GM12878 (cell line): ENCODE results near the gene GUCA2B. TPM values are rescaled to one million over a fixed set of nuclear protein-coding genes. Genes with fewer than 3 reads are reported as not detected.

Experiments
- ATAC-seq: fragments of 200-7000 bp; cut with Tn5 transposase; 3 replicates; pipeline ENCODE4 v1.9.1; 2020; ENCODE audit warnings: mild to moderate bottlenecking, moderate library complexity
- BruUV-seq: library from RNA; stranded (reverse); fragments of 400-500 nt; replicated peaks from 2 replicates; lab custom pipeline; 2021; lab: Mats Ljungman, UMichigan
- CTCF ChIA-PET: fragments of 300-600 bp; sonication (Branson Sonifier 250); formaldehyde crosslinking; extraction: SDS; loops from one replicate; lab custom pipeline; 2021; ENCODE audit warnings: inconsistent platforms; lab: Yijun Ruan, JAX
- POLR2A ChIA-PET: fragments of 350-600 bp; formaldehyde crosslinking; extraction: SDS; loops from one replicate; lab custom pipeline; 2021; ENCODE audit warnings: inconsistent platforms; lab: Charles Lee
- RAD21 ChIA-PET: fragments of 300-600 bp; sonication (Branson Sonifier 250); formaldehyde crosslinking; loops from one replicate; lab custom pipeline; 2023; ENCODE audit warnings: antibody characterized with exemption; ENCODE audit not compliant: unreplicated experiment; lab: Charles Lee
- SMC1A ChIA-PET: fragments of 300-600 bp; sonication (Branson Sonifier 250); formaldehyde crosslinking; loops from one replicate; lab custom pipeline; 2023; ENCODE audit not compliant: unreplicated experiment, uncharacterized antibody; lab: Charles Lee
- DNase-seq: peaks from one replicate; pipeline ENCODE4 v3.0.0-alpha.2; 2011; ENCODE audit warnings: low read depth, low spot score
- FAIRE-seq: peaks from 3 replicates; lab custom pipeline; 2011; peaks lifted over from hg19 to GRCh38; lab: Jason Lieb, UNC
- H2AFZ ChIP-seq: 2 replicates; pipeline ENCODE4 v1.6.0; 2011; ENCODE audit warnings: low read depth, low read length, control low read depth; ENCODE audit not compliant: control insufficient read depth
- H3K27ac ChIP-seq: 2 replicates; pipeline ENCODE4 v1.5.1; 2011; ENCODE audit warnings: control low read depth; ENCODE audit not compliant: control insufficient read depth, insufficient read depth
- H3K27me3 ChIP-seq, 2 experiments: replicated peaks in 1 of 2; 2 replicates each; pipeline versions ENCODE4 v1.6.0 to v1.6.1; 2011; ENCODE audit warnings: low read length in 1 of 2; ENCODE audit not compliant: control insufficient read depth in 2 of 2, insufficient read depth in 2 of 2
- H3K36me3 ChIP-seq, 2 experiments: 2 replicates each; pipeline ENCODE4 v1.5.1; 2011; ENCODE audit warnings: low read length in 1 of 2; ENCODE audit not compliant: control insufficient read depth in 2 of 2, insufficient read depth in 2 of 2
- H3K4me1 ChIP-seq: 2 replicates; pipeline ENCODE4 v1.6.1; 2011; ENCODE audit warnings: mild to moderate bottlenecking, low read length, moderate library complexity, mixed read lengths; ENCODE audit not compliant: control insufficient read depth, insufficient read depth
- H3K4me2 ChIP-seq: 2 replicates; pipeline ENCODE4 v1.6.0; 2011; ENCODE audit warnings: control low read depth; ENCODE audit not compliant: control insufficient read depth, insufficient read depth
- H3K4me3 ChIP-seq: fragments of 200-600 bp; sonication (generic); 2 replicates; pipeline ENCODE4 v1.5.1; 2016
- H3K79me2 ChIP-seq: 2 replicates; pipeline ENCODE4 v1.6.0; 2011; ENCODE audit warnings: low read length; ENCODE audit not compliant: control insufficient read depth, insufficient read depth
- H3K9ac ChIP-seq: 2 replicates; pipeline ENCODE4 v1.8.0; 2011; ENCODE audit warnings: low read length, control low read depth, mixed read lengths; ENCODE audit not compliant: control insufficient read depth, insufficient read depth
- H3K9me3 ChIP-seq: replicated peaks from 3 replicates; pipeline ENCODE4 v1.5.1; 2011; ENCODE audit warnings: mild to moderate bottlenecking, low read length; ENCODE audit not compliant: control insufficient read depth, insufficient read depth
- H4K20me1 ChIP-seq: 2 replicates; pipeline ENCODE4 v1.6.0; 2011; ENCODE audit not compliant: control insufficient read depth, insufficient read depth
- BRCA1 ChIP-seq: IDR thresholded peaks from 2 replicates; pipeline ENCODE4 v1.6.1; 2011; ENCODE audit warnings: low read depth, low read length, improper control_type of control experiment
- CHD4 ChIP-seq: fragments of 200-600 bp; sonication (generic); IDR thresholded peaks from 2 replicates; pipeline ENCODE4 v1.6.1; 2016; ENCODE audit warnings: mild to moderate bottlenecking
- ETV6 ChIP-seq, 2 experiments: fragments of 450-650 bp in 1 of 2; IDR thresholded peaks in 1 of 2; conservative IDR thresholded peaks in 1 of 2; 2 replicates each; pipeline ENCODE4 v1.6.1; 2014; ENCODE audit warnings: antibody characterized with exemption in 1 of 2, borderline replicate concordance in 1 of 2, low read depth in 1 of 2, mild to moderate bottlenecking in 1 of 2, moderate library complexity in 1 of 2
- FOXK2 ChIP-seq: fragments of 450-650 bp; IDR thresholded peaks from 2 replicates; pipeline ENCODE4 v1.6.1; 2017; ENCODE audit warnings: mild to moderate bottlenecking, moderate library complexity
- IRF4 ChIP-seq: IDR thresholded peaks from 2 replicates; pipeline ENCODE4 v1.6.1; 2011; ENCODE audit warnings: low read depth, low read length
- KAT2A ChIP-seq: conservative IDR thresholded peaks from 2 replicates; pipeline ENCODE4 v1.6.1; 2011; ENCODE audit warnings: low read depth, low read length; ENCODE audit not compliant: control insufficient read depth
- MXI1 ChIP-seq: fragments of 150-350 bp; IDR thresholded peaks from 2 replicates; pipeline ENCODE4 v1.6.1; 2011; ENCODE audit warnings: low read depth, mild to moderate bottlenecking, inconsistent platforms, low read length, improper control_type of control experiment
- POLR2AphosphoS5 ChIP-seq: IDR thresholded peaks from 2 replicates; pipeline ENCODE4 v1.6.1; 2011; ENCODE audit warnings: mild to moderate bottlenecking, low read length, inconsistent platforms
- SPI1 ChIP-seq: IDR thresholded peaks from 2 replicates; pipeline ENCODE4 v1.6.1; 2011; ENCODE audit warnings: low read depth, mild to moderate bottlenecking, low read length, moderate library complexity, borderline replicate concordance; ENCODE audit not compliant: insufficient read depth
- TCF3 ChIP-seq: IDR thresholded peaks from 2 replicates; pipeline ENCODE4 v1.6.1; 2012; ENCODE audit warnings: low read depth, mild to moderate bottlenecking, low read length, borderline replicate concordance; ENCODE audit not compliant: insufficient read depth
- TCF7 ChIP-seq: IDR thresholded peaks from 2 replicates; pipeline ENCODE4 v1.6.1; 2014; ENCODE audit warnings: antibody characterized with exemption, borderline replicate concordance
- YBX1 ChIP-seq: fragments of 450-650 bp; IDR thresholded peaks from 2 replicates; pipeline ENCODE4 v1.6.1; 2016; ENCODE audit warnings: antibody characterized with exemption
- ZNF207 ChIP-seq: fragments of 450-650 bp; IDR thresholded peaks from 2 replicates; pipeline ENCODE4 v1.6.1; 2014; ENCODE audit warnings: antibody characterized with exemption, mild to moderate bottlenecking, borderline replicate concordance
- WGBS: methylation state at CpG from one replicate; pipeline ENCODE4 v1.1.6; 2016; ENCODE audit warnings: low lambda C conversion rate; ENCODE audit not compliant: insufficient replicate concordance, insufficient coverage; ENCODE audit errors: missing lambda C conversion rate; 5-methylcytosine and 5-hydroxymethylcytosine counted together
- in situ Hi-C: fragments of 300-500 bp; cut with MboI; formaldehyde crosslinking; loops from 9 replicates; pipeline ENCODE4 v1.14.3; 2018; ENCODE audit warnings: mixed read lengths
- intact Hi-C: fragments of 100-400 bp; cut with micrococcal nuclease; formaldehyde crosslinking; loops from one replicate; pipeline ENCODE4 v1.14.2; 2022; ENCODE audit not compliant: unreplicated experiment
- polyA plus RNA-seq, 11 experiments: library from polyadenylated mRNA; depleted of rRNA in 4 of 11; unstranded in 6 of 11; stranded (reverse) in 5 of 11; fragments of >200 nt; fragmentation: Nextera tagmentation in 4 of 11; fragmentation: Illumina TruSeq in 1 of 11; extraction: Ambion mirVana in 4 of 11; extraction: Trizol in 1 of 11; gene quantifications; 1 replicate in 1 of 11; 2 replicates in 10 of 11; pipeline versions ENCODE4 v1.2.1 to v1.2.3, GENCODE V29; 2011 to 2016; ENCODE audit warnings: inconsistent platforms in 2 of 11, missing spikeins in 2 of 11, low read depth in 1 of 11
- total RNA-seq, 4 experiments: library from RNA; depleted of rRNA in 3 of 4; stranded (reverse); fragments of >200 nt in 3 of 4; fragmentation: Illumina TruSeq in 1 of 4; extraction: Trizol in 1 of 4; gene quantifications; 2 replicates each; pipeline versions ENCODE4 v1.2.1 to v1.2.3, GENCODE V29; 2013 to 2021
- TF ChIP-seq, protein P1 (sequence below): fragments of 450-650 bp; IDR thresholded peaks from 2 replicates; pipeline ENCODE4 v1.6.1; 2016; ENCODE audit warnings: mild to moderate bottlenecking, moderate library complexity, borderline replicate concordance

Gene GUCA2B
- total and polyA plus RNA-seq, 10 of the 15 experiments (the other 5 are each of a cell fraction or from before 2014, with no cell fraction given) = not detected

- no peak for ATAC-seq
- Histone ChIP-seq H3K9me3 (no peaks in the 10 kb centered on the region), H3K27ac (no peak overlapping the region), H3K79me2 (no peaks in the 10 kb centered on the region), H3K9ac (no peak overlapping the region), H2AFZ (no peak overlapping the region), H3K4me2 (no peak overlapping the region), H3K4me1 (no peaks in the 10 kb centered on the region), H3K4me3 (no peak overlapping the region), H4K20me1 (no peaks in the 10 kb centered on the region), H3K27me3 (no peaks in the 10 kb centered on the region; a peak in 1 of 4 replicates), H3K36me3 (no peaks in the 10 kb centered on the region)
- BruUV-seq = no TSS peak
- ChIA-PET POLR2A (no interaction called here), SMC1A (interaction anchor here (0.5 to 1.0 kb wide), 2 partner anchors 9 to 12 kb away, joined by 3 read pairs; no protein-coding TSS in a partner anchor), CTCF (interaction anchor here (1.0 kb wide), 2 partner anchors 12 to 38 kb away, joined by 3 to 4 read pairs; no protein-coding TSS in a partner anchor), RAD21 (no interaction called here)
- 25% methylated on average over 3 of the region's 3 CpGs for WGBS
- no peak for FAIRE-seq
- no peak for TF ChIP-seq TCF7
- no peak for TF ChIP-seq TCF3
- no peak for TF ChIP-seq MXI1
- TF ChIP-seq KAT2A = no peak
- TF ChIP-seq FOXK2 = no peak
- TF ChIP-seq ETV6 (conservative IDR thresholded peaks at IDR 0.05 in 1 of 2, IDR thresholded peaks at IDR 0.05 in 1 of 2; ENCODE audit: borderline replicate concordance in 1 of 2, low read depth in 1 of 2) = no peak
- TF ChIP-seq ZNF207 = no peak
- no peak for TF ChIP-seq POLR2AphosphoS5
- TF ChIP-seq CHD4 = no peak
- no peak for TF ChIP-seq YBX1
- TF ChIP-seq, protein P1, sequence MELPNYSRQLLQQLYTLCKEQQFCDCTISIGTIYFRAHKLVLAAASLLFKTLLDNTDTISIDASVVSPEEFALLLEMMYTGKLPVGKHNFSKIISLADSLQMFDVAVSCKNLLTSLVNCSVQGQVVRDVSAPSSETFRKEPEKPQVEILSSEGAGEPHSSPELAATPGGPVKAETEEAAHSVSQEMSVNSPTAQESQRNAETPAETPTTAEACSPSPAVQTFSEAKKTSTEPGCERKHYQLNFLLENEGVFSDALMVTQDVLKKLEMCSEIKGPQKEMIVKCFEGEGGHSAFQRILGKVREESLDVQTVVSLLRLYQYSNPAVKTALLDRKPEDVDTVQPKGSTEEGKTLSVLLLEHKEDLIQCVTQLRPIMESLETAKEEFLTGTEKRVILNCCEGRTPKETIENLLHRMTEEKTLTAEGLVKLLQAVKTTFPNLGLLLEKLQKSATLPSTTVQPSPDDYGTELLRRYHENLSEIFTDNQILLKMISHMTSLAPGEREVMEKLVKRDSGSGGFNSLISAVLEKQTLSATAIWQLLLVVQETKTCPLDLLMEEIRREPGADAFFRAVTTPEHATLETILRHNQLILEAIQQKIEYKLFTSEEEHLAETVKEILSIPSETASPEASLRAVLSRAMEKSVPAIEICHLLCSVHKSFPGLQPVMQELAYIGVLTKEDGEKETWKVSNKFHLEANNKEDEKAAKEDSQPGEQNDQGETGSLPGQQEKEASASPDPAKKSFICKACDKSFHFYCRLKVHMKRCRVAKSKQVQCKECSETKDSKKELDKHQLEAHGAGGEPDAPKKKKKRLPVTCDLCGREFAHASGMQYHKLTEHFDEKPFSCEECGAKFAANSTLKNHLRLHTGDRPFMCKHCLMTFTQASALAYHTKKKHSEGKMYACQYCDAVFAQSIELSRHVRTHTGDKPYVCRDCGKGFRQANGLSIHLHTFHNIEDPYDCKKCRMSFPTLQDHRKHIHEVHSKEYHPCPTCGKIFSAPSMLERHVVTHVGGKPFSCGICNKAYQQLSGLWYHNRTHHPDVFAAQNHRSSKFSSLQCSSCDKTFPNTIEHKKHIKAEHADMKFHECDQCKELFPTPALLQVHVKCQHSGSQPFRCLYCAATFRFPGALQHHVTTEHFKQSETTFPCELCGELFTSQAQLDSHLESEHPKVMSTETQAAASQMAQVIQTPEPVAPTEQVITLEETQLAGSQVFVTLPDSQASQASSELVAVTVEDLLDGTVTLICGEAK = no peak
- no peak for TF ChIP-seq IRF4
- TF ChIP-seq BRCA1 = no peak
- no peak for TF ChIP-seq SPI1
- intact Hi-C loops = no loop called here
- DNase-seq = no peak
- in situ Hi-C loops = no loop called here
These were observed 17.8 kb upstream of the GUCA2B start for GRCh38 chr1:42135426-42135825.
